Panc1 (cell line): ENCODE results near the gene COPZ1.

Experiments used
- CTCF ChIP-seq: fragments of 450-650 bp; IDR thresholded peaks from 2 replicates; pipeline ENCODE4 v1.5.1; 2017; ENCODE audit warnings: mild to moderate bottlenecking
- POLR2AphosphoS5 ChIP-seq: IDR thresholded peaks from 2 replicates; pipeline ENCODE4 v1.6.1; 2012; ENCODE audit warnings: mild to moderate bottlenecking, low read depth, low read length, moderate library complexity
- REST ChIP-seq, 2 experiments: IDR thresholded peaks; 2 replicates each; pipeline ENCODE4 v1.6.1; 2011 to 2012; ENCODE audit warnings: low read depth in 2 of 2, control low read depth in 1 of 2, low read length in 1 of 2, mild to moderate bottlenecking in 1 of 2, moderate library complexity in 1 of 2; ENCODE audit not compliant: insufficient read depth in 1 of 2
- SIN3A ChIP-seq: IDR thresholded peaks from 2 replicates; pipeline ENCODE4 v1.6.1; 2012; ENCODE audit warnings: low read depth, mild to moderate bottlenecking, low read length, moderate library complexity, borderline replicate concordance; ENCODE audit not compliant: insufficient read depth

- TF ChIP-seq POLR2AphosphoS5: peak; percentile 24; the same call in 1 of the 2 replicates
- peak in 1 of 2 experiments; percentile 38; a peak in 1 of 4 replicates for TF ChIP-seq REST (IDR thresholded peaks at IDR 0.05; ENCODE audit: insufficient read depth in 1 of 2, low read depth in 2 of 2, low read length in 1 of 2)
- TF ChIP-seq CTCF: peak; percentile 96
- TF ChIP-seq SIN3A: peak; percentile 61; the same call in 1 of the 2 replicates
These were observed 45.3 kb downstream of the COPZ1 start for GRCh38 chr12:54370171-54370730.
